ENCODE measurements around the gene CACFD1.

The CACFD1 gene

GRCh38 chr9:133492061-133493021 is 32.6 kb downstream of the CACFD1 start:
- TF ChIP-seq CTCF (IDR thresholded peaks at IDR 0.05; ENCODE audit: control insufficient read depth, extremely low read depth, insufficient read depth): no peak
- DNase-seq (ENCODE audit: low read depth): no peak
- H3K4me3 ChIP-seq (ENCODE audit: low read depth, low read length): no peak overlapping the region

GRCh38 chr9:133493428-133493827 is 33.6 kb downstream of the CACFD1 start:
- DNase-seq (ENCODE audit: low read depth): no peak
- H3K4me3 ChIP-seq (ENCODE audit: low read depth, low read length): no peak overlapping the region
- TF ChIP-seq CTCF (IDR thresholded peaks at IDR 0.05; ENCODE audit: control insufficient read depth, extremely low read depth, insufficient read depth): no peak

GRCh38 chr9:133493845-133494540 is 34.2 kb downstream of the CACFD1 start:
- DNase-seq (ENCODE audit: low read depth): no peak
- TF ChIP-seq CTCF (IDR thresholded peaks at IDR 0.05; ENCODE audit: control insufficient read depth, extremely low read depth, insufficient read depth): no peak
- H3K4me3 ChIP-seq (ENCODE audit: low read depth, low read length): no peak overlapping the region

- no peak for DNase-seq (ENCODE audit: low read depth)
- H3K4me3 ChIP-seq (ENCODE audit: low read depth, low read length): no peak overlapping the region
- TF ChIP-seq CTCF (IDR thresholded peaks at IDR 0.05; ENCODE audit: control insufficient read depth, extremely low read depth, insufficient read depth): no peak
Measured at GRCh38 chr9:133494636-133495326, 35.0 kb downstream of the CACFD1 start.

GRCh38 chr9:133495327-133496293 is 35.8 kb downstream of the CACFD1 start:
- no peak for TF ChIP-seq CTCF (IDR thresholded peaks at IDR 0.05; ENCODE audit: control insufficient read depth, extremely low read depth, insufficient read depth)
- no peak for DNase-seq (ENCODE audit: low read depth)
- H3K4me3 ChIP-seq (ENCODE audit: low read depth, low read length): no peak overlapping the region
